ENCODE data around the gene LAMA4.

GRCh38 chr6:112227992-112228391 is 26.4 kb downstream of the LAMA4 start:
- no peak for TF ChIP-seq EZH2 (IDR thresholded peaks at IDR 0.05)
- TF ChIP-seq POLR2AphosphoS5 (IDR thresholded peaks at IDR 0.05; ENCODE audit: borderline replicate concordance, low read depth, low read length), result no peak

Measured in SK-N-MC (cell line).